Body of pancreas (tissue), 4 donors: Measurements from ENCODE around the gene ANGPTL5. TPM values are rescaled to one million over a fixed set of nuclear protein-coding genes. Genes with fewer than 3 reads are reported as not detected.

Source experiments
- ATAC-seq: fragments of 150-250 bp; one replicate; pipeline ENCODE4 v1.9.1; 2016
- DNase-seq, 4 donors: peaks; one replicate each; pipeline ENCODE4 v3.0.0-alpha.2; 2019
- H3K27ac ChIP-seq, 4 donors: fragments of 200-600 bp; sonication (generic); 1 replicate in 3 of 4; 2 replicates in 1 of 4; pipeline versions ENCODE4 v1.5.1 to v1.6.1; 2016 to 2019; ENCODE audit warnings: mild to moderate bottlenecking in 1 of 4, mixed read lengths in 1 of 4, moderate library complexity in 1 of 4
- H3K27me3 ChIP-seq, 2 donors: fragments of 200-600 bp; sonication (generic); one replicate each; pipeline ENCODE4 v1.6.0; 2016; ENCODE audit warnings: mild to moderate bottlenecking in 1 of 2
- H3K36me3 ChIP-seq, 2 donors: fragments of 200-600 bp; sonication (generic); replicated peaks in 1 of 2; 2 replicates each; pipeline ENCODE4 v1.5.1; 2016; ENCODE audit warnings: low read depth in 2 of 2; ENCODE audit not compliant: insufficient read depth in 1 of 2
- H3K4me1 ChIP-seq: fragments of 200-600 bp; sonication (generic); one replicate; pipeline ENCODE4 v1.6.0; 2016
- H3K4me3 ChIP-seq, 2 donors: fragments of 200-600 bp; sonication (generic); 1 replicate in 1 of 2; 2 replicates in 1 of 2; pipeline ENCODE4 v1.5.1; 2016 to 2019
- H3K9me3 ChIP-seq, 3 donors: fragments of 200-600 bp; sonication (generic); 1 replicate in 2 of 3; 2 replicates in 1 of 3; pipeline ENCODE4 v1.5.1; 2016
- POLR2A ChIP-seq, 3 donors: fragments of 450-650 bp; IDR thresholded peaks; one replicate each; pipeline ENCODE4 v1.6.1; 2016; ENCODE audit warnings: antibody characterized with exemption in 3 of 3, mild to moderate bottlenecking in 2 of 3
- WGBS, 2 donors: methylation state at CpG; one replicate each; pipeline ENCODE4 v1.1.5; 2017; 5-methylcytosine and 5-hydroxymethylcytosine counted together
- intact Hi-C: fragments of 100-400 bp; cut with DNase I; formaldehyde crosslinking; loops from one replicate; pipeline ENCODE4 v1.15.1; 2023
- total RNA-seq, 2 donors: library from RNA; depleted of rRNA; stranded (reverse); fragments of >200 nt; gene quantifications; one replicate each; pipeline ENCODE4 v1.1.0, GENCODE V29; 2016
- TF ChIP-seq, protein P1 (sequence below), 7 experiments: fragments of 450-650 bp in 4 of 7; fragments of 200-600 bp in 3 of 7; sonication (generic) in 3 of 7; IDR thresholded peaks; one replicate each; pipeline ENCODE4 v1.5.1; 2016 to 2019; ENCODE audit warnings: antibody characterized with exemption in 7 of 7

The ANGPTL5 gene
- total RNA-seq, 2 donors from 2014 or later, result not detected

DNA sequence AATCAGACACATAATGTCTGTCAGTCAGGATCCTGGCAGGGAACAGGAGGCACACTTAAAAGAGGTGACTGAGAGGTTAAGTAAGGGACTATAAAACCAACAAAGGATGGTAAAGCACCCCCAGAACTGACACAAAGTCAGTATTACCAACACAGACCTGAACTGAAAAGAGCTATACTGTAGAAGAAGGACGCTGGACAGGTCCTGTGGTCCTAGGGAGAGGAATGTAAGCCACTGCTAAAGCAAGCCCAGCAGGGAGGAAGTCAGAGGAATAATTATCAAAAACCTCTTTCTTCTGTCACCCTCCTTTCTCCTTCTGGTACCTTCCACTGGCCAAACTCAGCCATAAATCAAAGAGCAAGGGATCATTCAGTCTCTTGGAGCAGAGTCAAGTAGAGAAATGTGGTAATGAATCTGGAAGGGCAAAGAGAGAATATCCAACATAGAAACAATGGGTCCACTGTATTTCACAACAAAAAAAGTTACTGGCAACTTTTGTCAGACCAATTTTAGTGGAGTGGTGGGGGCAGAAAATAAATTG, 33.4 kb upstream of the ANGPTL5 start:
- Histone ChIP-seq H3K27ac (no peak overlapping the region), H3K4me1 (no peaks in the 10 kb centered on the region), H3K27me3 (no peaks in the 10 kb centered on the region), H3K4me3 (no peak overlapping the region), H3K36me3 (no peaks in the 10 kb centered on the region), H3K9me3 (no peaks in the 10 kb centered on the region)
- no peak for TF ChIP-seq POLR2A (IDR thresholded peaks at IDR 0.05)
- TF ChIP-seq, protein P1, sequence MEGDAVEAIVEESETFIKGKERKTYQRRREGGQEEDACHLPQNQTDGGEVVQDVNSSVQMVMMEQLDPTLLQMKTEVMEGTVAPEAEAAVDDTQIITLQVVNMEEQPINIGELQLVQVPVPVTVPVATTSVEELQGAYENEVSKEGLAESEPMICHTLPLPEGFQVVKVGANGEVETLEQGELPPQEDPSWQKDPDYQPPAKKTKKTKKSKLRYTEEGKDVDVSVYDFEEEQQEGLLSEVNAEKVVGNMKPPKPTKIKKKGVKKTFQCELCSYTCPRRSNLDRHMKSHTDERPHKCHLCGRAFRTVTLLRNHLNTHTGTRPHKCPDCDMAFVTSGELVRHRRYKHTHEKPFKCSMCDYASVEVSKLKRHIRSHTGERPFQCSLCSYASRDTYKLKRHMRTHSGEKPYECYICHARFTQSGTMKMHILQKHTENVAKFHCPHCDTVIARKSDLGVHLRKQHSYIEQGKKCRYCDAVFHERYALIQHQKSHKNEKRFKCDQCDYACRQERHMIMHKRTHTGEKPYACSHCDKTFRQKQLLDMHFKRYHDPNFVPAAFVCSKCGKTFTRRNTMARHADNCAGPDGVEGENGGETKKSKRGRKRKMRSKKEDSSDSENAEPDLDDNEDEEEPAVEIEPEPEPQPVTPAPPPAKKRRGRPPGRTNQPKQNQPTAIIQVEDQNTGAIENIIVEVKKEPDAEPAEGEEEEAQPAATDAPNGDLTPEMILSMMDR (IDR thresholded peaks at IDR 0.05), result no peak
- no peak for ATAC-seq
- intact Hi-C loops, result no loop called here
- WGBS, 2 donors, result 11 to 32% methylated on average over 1 of the region's 1 CpG
- DNase-seq, result no peak

DNA sequence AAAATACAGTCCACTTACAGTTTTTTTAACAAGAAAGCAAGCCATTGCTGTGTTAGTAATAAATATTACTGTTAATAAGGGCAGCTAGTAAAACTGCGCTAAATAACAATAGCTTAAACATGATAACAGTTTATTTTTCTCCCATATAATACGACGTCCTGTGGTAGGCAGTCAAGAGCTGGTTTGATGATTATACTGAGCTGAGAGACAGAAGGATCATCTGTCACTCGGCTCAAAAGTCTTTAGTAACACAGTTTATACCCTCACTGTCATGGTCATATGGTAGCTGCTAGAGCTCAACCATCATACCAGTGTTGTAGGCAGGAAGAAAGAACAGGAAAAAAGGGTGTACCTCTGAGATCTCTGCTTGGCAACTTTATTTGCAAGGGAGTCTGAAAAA, 29.1 kb upstream of the ANGPTL5 start:
- Histone ChIP-seq H3K27ac (no peak overlapping the region), H3K9me3 (no peaks in the 10 kb centered on the region), H3K27me3 (no peaks in the 10 kb centered on the region), H3K36me3 (no peaks in the 10 kb centered on the region), H3K4me3 (no peak overlapping the region), H3K4me1 (no peaks in the 10 kb centered on the region)
- TF ChIP-seq POLR2A (IDR thresholded peaks at IDR 0.05), result no peak
- TF ChIP-seq, protein P1 (IDR thresholded peaks at IDR 0.05), result no peak
- 70 to 77% methylated on average over 4 of the region's 4 CpGs for WGBS, 2 donors
- intact Hi-C loops, result no loop called here
- no peak for ATAC-seq
- DNase-seq, result no peak

- 28 to 49% methylated on average over 2 of the region's 2 CpGs for WGBS, 2 donors
These were observed 28.6 kb upstream of the ANGPTL5 start for GRCh38 chr11:101944923-101945322.

GRCh38 chr11:101940901-101941520, 24.7 kb upstream of the ANGPTL5 start:
- WGBS, 2 donors, result 57 to 77% methylated on average over 3 of the region's 3 CpGs
- H3K4me1 ChIP-seq, result no peaks in the 10 kb centered on the region
- H3K4me3 ChIP-seq, result no peak overlapping the region
- TF ChIP-seq POLR2A (IDR thresholded peaks at IDR 0.05), result no peak
- TF ChIP-seq, protein P1 (IDR thresholded peaks at IDR 0.05), result no peak
- ATAC-seq (no peak), DNase-seq (no peak)
- H3K27ac ChIP-seq, result no peak overlapping the region
- no peaks in the 10 kb centered on the region for H3K9me3 ChIP-seq
- no peaks in the 10 kb centered on the region for H3K36me3 ChIP-seq
- H3K27me3 ChIP-seq, result no peaks in the 10 kb centered on the region
- intact Hi-C loops, result no loop called here

More at GRCh38 chr11:101944923-101945322, 28.6 kb upstream of the ANGPTL5 start:
- no peaks in the 10 kb centered on the region for H3K36me3 ChIP-seq
- H3K27me3 ChIP-seq, result no peaks in the 10 kb centered on the region
- no peaks in the 10 kb centered on the region for H3K4me1 ChIP-seq
- no peak overlapping the region for H3K4me3 ChIP-seq
- ATAC-seq (no peak), DNase-seq (no peak)
- no peaks in the 10 kb centered on the region for H3K9me3 ChIP-seq
- H3K27ac ChIP-seq, result no peak overlapping the region
- intact Hi-C loops, result no loop called here
- no peak for TF ChIP-seq POLR2A (IDR thresholded peaks at IDR 0.05)

DNA sequence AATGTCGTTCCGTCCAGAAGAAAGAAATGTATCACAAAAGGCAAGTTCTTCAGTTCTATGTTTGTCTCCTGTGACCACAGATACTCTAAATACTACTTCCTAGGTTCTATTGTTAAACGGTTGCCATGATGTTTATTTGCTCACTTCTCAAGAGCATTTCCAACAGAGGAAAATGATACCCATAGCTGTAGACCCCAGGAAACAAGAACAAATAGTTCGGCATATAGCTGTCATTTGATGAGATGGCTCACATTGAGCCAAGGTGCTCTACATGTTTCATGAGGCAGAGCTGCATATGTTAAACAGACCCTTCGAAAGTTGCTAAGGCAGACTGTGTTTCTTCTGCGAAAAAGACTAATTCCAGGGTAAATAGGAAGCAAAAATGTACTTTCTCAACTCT, 15.4 kb upstream of the ANGPTL5 start:
- intact Hi-C loops, result no loop called here
- WGBS, 2 donors, result 55 to 62% methylated on average over 6 of the region's 6 CpGs
- no peak for ATAC-seq

More for the DNA sequence above, 15.4 kb upstream of the ANGPTL5 start:
- no peaks in the 10 kb centered on the region for H3K27me3 ChIP-seq
- H3K9me3 ChIP-seq, result no peaks in the 10 kb centered on the region
- H3K27ac ChIP-seq, result no peak overlapping the region
- TF ChIP-seq, protein P1 (IDR thresholded peaks at IDR 0.05), result no peak
- no peak for TF ChIP-seq POLR2A (IDR thresholded peaks at IDR 0.05)
- DNase-seq, result no peak
- H3K4me3 ChIP-seq, result no peak overlapping the region
- H3K4me1 ChIP-seq, result no peaks in the 10 kb centered on the region
- no peaks in the 10 kb centered on the region for H3K36me3 ChIP-seq
